COR-L47 (cell line): ENCODE results near the gene KLK8.
"Not testable (repeated sequence)": the region's sequence is repeated elsewhere in the genome, so short reads cannot be mapped to it uniquely, and the experiment has no call there.

Experiments used
- DNase-seq: peaks from one replicate; lab custom pipeline; 2025; lab: John Stamatoyannopoulos, UW

The KLK8 gene

DNA sequence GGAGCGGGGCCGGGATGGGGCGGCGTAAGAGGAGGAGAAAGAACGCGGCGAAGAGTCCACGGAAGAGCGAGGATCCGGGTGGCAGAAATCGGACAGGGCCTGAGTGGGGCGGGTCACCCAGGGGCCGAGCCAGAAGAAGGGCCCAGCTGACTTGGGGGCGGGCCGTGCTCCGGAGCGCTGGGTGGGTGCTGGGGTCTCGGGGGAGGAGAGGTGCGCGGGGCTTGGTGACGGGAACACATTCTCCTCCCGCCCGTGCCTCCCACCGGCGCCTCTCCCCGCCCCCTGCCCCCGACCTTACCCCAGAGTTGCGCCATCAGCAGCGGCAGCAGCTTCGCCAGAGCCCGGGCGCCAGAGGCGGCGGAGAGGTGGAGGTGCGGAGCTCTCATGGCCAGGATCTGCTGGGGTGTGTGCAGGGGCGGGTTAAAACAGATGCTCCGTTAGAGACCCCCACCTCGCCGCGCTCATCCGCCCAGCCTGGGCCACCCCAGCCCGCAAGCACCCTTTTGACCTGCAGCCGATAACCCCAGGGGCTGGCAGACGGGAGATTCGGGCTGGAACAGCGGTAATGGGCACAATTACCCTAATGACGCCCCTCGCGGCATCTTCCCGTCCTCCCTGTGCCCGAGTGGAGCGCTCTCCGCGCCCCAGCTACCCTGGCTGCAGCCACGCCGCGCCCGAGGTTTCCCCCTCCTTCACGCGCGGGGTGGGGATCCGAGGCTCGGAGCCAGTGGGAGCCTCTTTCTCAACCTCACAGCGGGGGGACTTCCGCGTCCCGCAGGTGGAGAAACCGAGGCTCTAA is 17.5 kb upstream of the KLK8 start:
- no peak for DNase-seq

- no peak for DNase-seq
Measured at GRCh38 chr19:51016798-51017683, 15.6 kb upstream of the KLK8 start.

DNA sequence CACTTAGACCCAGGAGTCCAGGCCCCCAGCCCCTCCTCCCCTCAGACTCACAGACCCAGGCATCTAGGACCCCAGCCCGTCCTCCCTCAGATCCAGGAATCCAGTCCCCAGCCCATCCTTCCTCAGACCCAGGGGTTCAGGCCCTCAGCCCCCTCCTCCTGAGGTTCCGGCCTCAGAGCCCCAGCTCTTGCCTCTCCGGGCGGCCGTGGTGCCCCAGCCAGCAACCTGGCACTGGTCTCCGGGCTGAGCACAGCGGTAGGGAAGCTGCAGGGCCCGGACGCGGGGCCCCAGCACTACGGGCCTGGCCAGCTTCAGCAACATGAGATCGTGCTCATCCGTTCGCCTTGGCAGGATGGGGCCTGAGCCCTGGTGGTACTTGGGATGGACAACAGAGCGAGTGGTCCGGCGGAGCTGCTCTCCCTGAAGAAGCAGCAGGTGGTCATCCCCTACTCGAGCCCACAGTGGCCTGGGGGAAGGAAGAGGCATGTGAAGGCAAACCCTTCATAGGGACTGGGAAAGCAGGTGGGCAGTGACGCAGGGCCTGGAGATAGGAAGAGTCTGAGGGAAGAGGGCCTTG is 14.4 kb upstream of the KLK8 start:
- no peak for DNase-seq

DNA sequence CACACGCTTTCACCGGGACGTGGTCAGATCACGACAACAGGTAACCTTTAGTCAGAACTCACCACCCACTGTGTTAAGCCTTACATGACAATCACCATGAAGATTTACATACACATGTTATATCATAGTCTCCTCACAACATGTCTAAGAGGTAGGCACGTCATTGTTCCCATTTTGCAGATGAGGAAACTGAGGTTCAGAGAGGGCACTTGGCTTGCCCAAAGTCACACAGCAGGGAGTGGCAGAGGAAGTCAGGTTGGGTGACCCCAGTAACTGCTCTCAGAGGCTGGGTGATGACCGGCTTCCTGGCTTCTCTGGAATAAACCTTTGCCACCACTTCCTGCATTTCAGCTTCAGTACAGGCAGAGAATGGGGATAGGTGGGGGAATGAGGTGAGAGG is 12.8 kb upstream of the KLK8 start:
- no peak for DNase-seq

DNA sequence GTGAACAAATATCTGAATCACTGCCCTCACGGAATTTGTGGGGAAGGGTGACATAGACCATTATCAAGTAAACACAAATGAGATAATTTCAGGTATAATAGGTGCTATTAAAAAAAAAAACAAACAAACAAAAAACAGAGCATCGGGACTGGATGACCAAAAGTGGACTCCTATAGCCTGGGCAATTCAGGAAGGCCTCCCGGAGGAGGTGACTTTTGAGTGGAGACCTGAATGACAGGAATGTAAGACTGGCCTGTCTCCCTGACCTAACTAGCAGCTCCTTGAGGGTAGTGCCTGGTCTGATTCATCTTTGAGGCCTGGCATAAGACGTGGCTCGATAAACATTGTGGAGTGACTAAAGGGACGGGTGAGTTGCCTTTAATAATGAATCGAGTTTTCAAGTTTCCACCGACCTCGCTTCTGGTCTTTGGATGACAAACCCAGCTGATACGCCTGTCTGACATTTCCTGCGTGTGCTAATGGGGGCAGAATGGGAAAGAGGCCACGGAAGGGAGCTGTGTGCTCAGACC is 11.3 kb upstream of the KLK8 start:
- DNase-seq = no peak

DNA sequence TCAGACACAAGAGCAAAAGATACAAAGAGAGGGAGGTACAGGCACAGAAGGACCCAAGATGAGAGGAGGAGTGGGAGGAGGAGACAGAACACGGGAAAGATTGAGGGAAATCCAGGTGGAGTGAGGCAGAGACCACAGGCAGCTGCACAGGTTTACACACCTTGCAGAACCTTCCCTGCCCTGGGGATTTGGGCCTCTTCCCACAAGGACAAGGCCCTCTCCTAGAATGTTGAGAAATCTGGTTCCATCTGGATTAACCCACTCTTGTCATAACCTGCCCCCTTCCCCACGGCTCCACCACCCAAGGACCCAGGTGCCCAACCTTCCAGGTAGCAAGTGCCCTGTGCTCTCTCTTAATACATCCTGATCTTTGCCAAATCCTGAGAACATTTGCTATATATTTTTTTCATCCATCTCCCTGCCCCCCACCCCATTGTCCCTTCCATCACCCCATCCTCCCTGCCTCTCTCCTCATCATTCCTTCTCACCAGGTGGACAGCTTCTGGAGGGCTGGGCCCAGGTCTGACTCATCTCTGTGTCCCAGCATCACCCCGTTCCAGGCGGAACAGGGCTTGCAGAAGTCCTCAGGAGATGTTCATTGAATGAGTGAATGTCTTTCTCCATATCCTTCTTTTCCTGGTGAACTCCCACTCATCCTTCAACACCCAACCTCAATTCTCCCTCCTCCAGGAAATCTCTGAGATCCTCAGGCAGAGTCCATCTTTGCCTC is 8.8 kb upstream of the KLK8 start:
- no peak for DNase-seq

GRCh38 chr19:51009061-51009891 is 7.9 kb upstream of the KLK8 start:
- no peak for DNase-seq

- no peak for DNase-seq
Measured at GRCh38 chr19:51007488-51007887, 6.1 kb upstream of the KLK8 start.

DNA sequence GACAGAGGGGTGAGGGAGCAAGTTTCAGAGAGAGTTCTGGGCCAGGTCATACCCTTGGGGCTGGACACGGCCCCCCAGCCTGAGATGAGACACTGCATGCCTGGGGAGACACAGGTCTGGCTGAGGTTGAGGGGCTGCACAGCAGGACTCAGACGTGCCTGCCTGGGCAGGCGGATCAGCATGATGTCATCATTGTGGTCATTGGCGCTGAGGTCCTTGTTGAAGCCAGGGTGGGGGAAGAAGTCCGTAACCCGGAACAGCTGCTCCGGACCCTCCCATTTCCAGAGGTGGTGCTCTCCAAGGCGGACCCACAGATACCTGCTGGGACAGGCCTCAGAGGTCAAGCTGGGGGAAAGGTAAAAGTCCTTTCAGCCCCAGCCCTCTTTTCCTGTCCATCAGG is 5.0 kb upstream of the KLK8 start:
- DNase-seq = no peak

DNA sequence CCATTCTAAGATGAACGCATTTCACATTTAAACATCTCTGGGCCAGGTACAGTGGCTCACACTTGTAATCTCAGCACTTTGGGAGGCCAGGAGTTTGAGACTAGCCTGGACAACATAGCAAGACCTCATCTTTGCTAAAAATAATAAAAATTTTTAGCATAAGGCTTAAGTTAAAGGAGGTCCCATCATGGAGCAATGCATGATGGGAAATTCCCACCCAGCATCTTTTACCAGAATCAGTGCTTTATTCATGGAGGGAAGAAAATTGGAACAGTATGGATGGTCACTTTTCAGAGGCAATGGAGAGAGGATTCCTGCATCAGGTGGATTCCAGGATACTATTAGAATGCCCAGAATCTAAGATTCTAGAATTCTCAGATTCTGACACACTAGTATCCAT is 3.8 kb upstream of the KLK8 start:
- DNase-seq = no peak

GRCh38 chr19:51003316-51003715 is 1.9 kb upstream of the KLK8 start:
- DNase-seq = no peak

- no peak for DNase-seq
Measured at GRCh38 chr19:51002542-51003311, 1.3 kb upstream of the KLK8 start.

DNA sequence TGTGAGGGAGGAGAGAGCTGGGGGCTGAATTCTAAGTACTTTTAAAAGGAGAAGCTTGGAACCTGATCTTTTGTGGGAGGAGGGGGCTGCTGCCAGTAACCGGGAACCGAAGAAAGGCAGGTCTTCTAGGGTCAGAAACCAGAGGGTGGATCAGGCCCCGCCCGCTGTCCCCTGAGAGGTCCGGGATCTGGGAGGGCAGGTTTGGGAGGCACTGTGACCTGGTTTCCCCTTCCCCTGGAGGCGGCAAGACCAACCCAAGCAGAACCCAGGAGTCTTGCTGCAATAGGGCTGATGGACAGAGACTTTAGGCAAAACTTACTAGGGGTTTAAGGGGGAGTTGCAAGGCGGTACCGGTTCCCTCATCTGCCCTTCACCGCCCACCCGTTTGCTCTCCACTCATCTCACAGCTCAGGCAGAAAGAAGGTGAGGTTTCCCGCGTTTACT is 707 bp upstream of the KLK8 start:
- no peak for DNase-seq

DNA sequence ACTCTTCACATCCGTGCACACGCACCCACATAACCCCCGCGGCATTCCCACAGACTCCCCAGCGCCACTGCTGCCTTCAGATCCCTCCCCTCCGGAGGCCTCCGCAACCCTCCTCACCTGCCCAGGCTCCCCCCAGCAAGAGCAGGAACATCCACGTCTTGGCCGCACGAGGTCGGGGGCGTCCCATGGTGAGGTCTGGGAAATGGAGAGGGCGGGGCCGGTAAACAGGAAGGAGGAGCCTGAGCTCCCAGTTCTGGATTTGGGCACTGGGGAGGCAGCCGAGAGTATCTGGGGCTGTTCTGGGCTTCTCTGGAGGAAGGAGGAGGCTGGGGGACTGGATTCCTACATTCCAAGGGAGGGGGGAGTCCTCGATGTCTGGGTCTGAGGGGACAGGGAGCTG is 423 bp downstream of the KLK8 start:
- DNase-seq = no peak

DNA sequence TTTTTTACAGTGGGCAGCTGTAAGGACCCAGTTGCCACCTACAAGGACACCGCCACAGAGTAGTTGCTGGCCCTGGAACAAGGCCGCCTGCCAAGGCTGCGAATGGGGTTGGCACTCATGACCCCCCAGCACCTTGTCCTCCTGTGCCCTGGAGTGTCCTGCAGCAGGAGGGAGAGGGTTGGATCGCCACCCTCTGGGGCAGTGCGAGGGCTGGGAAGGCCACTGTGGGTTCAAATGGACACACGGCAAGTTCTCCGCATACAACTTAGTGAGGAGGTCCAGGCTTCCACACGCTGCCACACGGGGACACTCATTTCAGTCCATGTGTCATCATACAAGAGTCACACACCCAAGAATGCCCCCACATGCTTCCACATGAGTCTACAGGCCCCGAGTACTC is 978 bp downstream of the KLK8 start:
- DNase-seq = no peak

DNA sequence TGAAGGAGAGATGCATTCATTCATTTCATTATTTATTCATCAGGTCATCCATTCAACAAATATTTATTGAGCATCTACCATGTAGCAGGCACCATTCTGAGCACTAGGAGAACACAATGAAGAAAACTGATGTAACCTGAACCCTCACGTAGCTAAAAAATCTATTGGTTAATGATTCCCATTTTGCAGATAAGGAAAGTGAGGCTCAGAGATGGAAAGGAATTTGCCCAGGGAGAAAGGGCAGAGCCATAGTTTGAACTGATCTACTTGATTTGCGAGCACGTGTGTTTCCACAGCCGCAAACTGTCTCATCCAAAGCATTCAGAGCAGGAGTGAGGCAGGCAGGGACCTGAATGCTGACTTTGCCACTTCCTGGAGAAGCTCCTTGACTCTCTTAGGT is 2.7 kb downstream of the KLK8 start:
- DNase-seq = no peak

DNA sequence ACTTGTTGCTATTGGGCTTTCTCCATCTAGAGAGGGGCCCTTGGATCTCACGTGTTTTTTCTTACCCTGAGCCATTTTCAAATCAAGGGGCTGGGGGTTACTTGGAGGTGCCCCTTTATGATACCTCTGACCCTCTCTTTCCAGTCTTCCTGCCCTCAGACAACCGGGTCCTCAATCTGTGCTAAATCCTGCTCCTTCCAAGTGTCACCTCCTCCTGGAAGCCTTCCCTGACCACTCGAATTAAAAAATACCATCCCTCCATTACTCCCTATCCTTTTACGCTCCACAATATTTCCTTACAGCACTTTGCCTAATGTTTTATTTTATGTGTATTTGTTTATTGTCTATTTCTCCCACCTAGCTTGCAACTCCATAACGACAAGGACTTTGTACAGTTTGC is 3.3 kb downstream of the KLK8 start:
- no peak for DNase-seq

GRCh38 chr19:50994129-50994528 is 7.3 kb downstream of the KLK8 start:
- DNase-seq = no peak

GRCh38 chr19:50992666-50993035 is 8.8 kb downstream of the KLK8 start:
- no peak for DNase-seq

GRCh38 chr19:50984416-50984815 is 17.0 kb downstream of the KLK8 start:
- DNase-seq = not testable (repeated sequence)
